GM18526 (cell line): ENCODE measurements around the gene MYH11.

Experiments used
- POLR2A ChIP-seq: IDR thresholded peaks from 3 replicates; pipeline ENCODE4 v1.6.1; 2011; ENCODE audit not compliant: insufficient read length; ENCODE audit errors: extremely low read depth

Gene MYH11

DNA sequence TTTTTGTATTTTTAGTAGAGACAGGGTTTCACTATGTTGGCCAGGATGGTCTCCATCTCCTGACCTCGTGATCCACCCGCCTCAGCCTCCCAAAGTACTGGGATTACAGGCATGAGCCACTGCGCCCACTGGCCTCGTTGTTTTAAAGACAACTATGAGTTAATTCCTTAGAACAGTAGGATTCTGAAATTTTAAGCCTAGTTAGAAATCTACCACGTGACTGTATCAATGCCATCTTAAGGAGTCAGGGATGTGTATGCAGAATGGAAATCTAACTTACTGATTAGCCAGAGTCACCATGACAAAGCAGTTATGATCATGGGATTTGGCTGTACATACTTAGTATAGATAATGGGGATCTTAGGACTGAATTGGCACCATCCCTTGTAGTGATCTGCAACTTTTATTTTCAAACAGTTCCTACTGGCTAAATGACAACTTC is 28.8 kb upstream of the MYH11 start:
- no peak for TF ChIP-seq POLR2A

DNA sequence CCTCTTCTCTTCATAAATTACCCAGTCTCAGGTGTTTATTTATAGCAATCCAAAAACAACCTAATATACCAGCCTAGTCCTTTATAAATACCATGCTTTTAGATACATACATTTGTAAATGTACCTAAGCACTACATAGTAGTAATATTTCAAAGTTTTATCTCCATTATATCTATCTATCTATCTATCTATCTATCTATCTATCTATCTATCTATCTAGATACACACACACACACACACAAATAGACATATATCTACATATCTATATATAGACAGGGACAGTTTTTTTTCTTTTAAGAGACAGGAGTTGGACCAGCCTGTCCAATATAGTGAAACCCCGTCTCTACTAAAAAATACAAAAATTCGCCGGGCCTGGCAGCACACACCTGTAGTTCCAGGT is 25.7 kb upstream of the MYH11 start:
- no peak for TF ChIP-seq POLR2A

DNA sequence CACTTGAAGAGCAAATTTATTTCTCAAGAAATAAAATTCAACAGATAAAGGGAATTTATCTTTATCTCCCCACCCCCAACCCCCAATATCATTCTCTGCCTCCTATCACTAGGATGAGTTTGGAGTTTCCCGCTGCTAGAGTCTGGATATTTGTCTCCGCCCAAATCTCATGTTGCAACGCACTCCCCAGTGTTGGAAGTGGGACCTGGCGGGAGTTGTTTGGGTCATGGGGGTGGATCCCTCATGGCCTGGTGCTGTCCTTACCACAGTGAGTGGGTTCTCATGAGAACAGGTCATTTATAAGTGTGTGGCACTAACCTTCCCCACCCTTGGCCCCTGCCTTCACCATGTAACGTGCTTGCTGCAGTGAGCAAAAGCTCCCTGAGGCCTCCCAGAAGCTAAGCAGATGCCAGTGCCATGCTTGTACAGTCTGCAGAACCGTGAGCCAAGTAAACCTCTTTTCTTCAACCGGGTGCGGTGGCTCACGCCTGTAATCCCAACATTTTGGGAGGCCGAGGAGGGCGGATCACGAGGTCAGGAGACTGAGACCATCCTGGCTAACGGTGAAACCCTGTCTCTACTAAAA is 25.1 kb upstream of the MYH11 start:
- TF ChIP-seq POLR2A: no peak

DNA sequence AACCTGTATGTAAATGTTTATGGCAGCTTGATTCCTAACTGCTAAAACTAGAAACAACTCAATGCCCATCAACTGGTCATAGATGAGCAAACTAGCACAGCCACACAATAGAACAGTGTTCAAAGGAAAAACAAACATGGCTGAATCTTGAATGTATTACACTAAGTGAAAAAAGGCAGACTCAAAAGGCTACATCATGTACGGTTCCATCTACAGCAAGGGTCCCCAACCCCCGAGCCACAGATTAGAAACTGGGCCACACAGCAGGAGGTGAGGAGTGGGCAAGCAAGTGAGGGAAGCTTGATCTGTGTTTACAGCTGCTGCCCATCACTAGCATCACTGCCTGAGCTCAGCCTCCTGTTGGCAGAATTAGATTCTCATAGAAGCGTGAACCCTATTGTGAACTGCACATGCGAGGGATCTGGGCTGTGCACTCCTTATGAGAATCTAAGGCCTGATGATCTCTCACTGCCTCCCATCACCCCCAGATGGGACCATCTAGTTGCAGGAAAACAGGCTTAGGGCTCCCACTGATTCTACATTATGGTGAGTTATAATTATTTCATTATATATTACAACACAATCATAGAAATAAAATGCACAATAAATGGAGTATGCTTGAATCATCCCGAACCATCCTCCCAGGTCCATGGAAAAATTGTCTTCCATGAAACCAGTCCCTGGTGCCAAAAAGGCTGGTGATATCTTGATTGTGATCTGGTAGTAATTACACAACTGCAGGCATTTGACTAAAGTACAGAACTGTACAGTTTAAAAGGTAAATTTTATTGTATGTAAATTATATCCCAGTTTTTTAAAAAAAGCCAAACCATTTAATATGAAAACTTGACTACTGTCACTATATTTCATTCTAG is 23.8 kb upstream of the MYH11 start:
- TF ChIP-seq POLR2A: no peak

DNA sequence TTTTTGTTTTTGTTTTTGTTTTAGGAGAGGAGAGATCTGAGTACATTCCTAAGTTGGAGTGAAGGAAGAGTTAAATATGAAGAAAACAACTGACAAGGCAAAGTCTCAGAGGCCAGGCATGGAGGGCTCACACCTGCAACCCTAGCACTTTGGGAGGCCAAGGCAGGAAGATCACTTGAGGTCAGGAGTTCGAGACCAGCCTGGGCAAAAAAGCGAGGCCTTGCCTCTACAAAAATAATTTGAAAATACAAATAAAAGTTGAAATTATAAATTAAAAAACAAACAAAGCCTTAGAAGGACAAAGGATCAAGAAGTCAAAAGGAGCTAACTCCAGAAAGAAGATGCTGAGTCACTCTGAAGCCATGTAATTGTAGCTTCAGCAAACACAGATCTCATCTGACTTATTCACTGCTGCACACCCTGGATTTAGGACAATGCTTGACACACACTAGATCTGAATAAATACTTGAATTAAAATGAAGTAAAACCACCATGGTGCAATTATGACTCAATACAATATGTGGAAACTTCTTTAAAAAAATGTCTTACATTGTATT is 22.5 kb upstream of the MYH11 start:
- TF ChIP-seq POLR2A: no peak

DNA sequence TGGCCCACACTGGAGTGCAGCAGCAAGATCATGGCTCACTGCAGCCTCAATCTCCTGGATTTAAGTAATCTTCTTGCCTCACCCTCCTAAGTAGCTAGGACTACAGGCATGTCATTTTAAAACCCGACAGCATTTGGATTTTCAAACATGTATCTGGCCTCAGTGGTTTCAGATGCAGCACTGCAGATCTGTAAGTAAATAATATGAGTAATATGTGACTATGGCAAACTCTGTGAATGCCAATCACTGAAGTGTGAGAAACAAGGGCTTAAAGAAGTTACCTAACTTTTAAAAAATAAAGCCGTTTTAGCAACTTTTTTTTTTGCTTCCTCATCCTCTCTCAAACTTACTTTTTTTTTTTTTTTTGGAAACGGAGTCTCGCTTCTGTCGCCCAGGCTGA is 19.7 kb upstream of the MYH11 start:
- TF ChIP-seq POLR2A: no peak

DNA sequence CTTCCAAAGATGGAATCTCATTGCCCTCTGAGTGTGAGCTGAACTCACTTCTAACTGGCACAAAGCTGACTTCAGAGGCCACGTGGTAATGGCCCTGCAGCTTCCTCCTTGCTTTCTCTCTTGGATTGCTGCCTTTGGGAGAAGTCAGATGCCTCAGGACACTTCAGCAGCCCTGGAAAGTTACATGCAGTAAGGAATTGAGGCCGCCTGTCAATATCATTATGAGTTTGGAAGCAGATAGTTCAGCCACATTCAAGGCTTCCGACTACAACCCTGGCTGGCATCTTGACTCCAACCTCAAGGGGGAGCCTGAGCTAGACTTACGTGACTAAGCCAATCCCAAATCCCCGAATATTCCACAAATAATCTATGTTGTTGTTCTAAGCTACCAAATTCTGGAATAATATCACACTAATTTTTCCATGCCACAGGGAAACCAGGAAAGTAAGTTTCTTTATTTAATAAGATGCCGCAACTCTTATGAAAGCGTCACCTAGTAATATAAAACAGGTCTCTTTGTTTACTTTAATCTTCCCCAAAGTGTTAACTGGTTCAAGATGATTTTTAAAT is 18.0 kb upstream of the MYH11 start:
- no peak for TF ChIP-seq POLR2A

DNA sequence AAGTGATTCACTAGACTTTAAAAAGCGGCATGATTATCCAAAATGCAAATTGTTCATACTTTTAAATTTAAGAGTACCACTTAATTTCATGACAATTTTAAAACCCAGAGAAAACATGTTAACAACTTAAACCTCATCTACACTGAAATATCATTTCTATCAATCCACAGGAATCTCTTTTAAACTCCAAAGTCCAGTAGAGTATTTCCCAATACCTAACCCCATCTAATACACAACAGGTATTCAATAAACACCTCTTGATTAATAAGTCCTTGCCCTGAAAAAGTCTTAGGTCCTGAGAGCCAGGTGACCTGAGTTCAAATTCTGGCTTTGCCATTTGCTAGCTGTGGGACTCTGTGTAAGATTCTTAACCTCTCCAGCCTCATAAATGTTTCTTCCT is 16.9 kb upstream of the MYH11 start:
- no peak for TF ChIP-seq POLR2A

DNA sequence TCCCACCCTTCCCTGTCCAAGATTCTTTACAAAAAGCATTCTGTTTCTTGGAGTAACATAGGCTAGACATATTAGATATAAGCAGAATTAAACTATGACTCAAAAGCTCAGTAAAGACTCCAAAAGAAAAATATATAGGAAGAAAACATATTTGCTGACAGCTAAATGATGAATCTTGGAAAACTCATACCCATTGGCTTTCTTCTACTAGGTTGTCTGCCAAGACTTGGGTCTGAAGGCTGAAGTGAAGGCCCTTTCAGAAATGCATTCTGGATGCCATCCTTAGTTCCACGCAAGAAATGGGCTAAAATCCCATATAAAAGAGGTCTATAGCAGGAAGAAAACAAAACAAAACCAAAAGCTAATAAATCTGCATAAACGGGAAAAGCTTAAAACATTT is 16.5 kb upstream of the MYH11 start:
- TF ChIP-seq POLR2A: no peak

DNA sequence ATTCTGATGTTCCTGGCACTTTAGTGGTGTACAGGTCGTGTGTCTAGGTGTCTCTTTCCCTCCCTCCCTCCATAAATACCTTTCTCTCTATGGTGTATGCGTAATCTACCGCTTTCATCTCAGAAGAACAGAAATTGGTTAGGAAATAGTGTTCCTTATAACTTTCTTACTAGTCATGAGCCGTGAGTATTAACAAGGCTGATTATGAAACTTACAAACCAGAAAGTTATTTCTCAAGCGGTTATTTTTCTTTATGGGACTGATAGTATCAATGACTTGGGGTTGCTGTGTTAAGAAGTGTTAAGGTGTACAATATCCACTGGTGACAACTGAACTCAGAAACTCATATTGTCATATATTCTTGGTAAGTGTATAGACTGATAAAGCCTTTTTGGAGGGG is 13.2 kb upstream of the MYH11 start:
- TF ChIP-seq POLR2A: no peak

DNA sequence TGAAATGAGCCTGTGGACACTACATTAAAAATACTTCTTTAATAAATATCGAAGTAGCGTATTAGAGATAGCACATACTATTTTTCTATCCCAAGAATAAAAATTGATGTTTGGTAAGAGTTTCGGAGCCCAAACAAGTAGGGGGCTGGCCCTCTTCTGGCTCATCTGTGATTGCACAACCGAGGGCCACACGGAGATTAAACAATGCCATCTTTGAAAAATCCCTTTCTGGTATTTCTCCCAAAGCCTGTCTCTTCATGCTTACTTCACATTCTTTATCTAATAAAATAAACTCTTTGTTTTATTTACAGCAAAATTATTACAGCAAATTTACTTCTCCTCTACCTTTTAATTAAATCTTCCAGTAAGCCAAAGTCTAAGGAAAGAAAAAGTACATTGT is 9.6 kb upstream of the MYH11 start:
- no peak for TF ChIP-seq POLR2A

DNA sequence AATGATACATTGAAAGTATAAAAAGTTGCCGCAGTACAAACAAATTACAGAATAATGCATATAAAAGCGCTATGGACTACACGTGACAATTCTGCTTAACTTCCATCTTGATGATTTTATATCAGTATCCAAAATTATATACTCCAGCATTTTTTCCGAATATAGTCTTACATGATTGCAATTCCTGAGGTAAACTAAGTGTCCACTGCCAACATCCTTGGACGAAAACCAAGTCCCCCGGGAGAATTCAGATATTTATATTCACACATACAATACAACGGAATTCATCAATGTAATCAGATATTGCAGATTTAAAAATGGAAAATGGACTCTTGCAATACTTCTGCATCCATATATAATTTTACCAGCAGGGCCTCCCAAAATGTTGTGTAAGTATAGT is 8.9 kb upstream of the MYH11 start:
- no peak for TF ChIP-seq POLR2A

DNA sequence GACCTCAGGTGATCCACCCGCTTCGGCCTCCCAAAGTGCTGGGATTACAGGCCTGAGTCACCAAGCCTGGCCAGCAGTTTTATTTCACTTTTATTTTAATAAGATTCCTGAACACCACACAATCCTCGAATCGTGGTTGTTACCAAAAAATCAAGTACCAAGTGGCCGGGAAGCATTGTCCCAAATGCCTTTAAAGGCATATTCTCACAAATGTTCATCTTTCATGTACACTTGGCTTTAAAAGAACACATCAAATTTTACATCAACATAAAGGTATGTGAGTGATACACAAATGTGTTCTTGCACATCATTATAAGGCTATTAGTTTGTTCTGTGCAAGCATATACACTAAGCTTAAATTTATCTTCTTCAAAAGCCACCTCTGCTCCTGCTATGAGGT is 8.1 kb upstream of the MYH11 start:
- no peak for TF ChIP-seq POLR2A

DNA sequence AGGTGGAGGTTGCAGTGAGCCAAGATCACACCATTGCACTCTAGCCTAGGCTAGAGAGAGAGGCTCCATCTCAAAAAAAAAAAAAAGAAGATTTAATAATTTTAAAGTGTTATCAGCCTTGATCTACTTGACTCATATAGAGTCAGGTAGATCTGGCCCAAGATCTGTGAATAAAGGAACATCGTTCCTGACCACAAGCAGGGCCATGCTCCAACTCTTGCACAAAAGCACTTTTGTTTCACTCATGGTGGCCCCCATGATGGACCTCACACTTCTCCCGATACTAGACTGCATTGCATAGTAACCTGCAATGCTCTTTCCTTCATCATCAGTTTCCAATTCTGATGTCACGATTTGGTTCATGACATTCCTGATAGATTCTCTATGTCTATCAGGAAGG is 5.2 kb upstream of the MYH11 start:
- TF ChIP-seq POLR2A: no peak

DNA sequence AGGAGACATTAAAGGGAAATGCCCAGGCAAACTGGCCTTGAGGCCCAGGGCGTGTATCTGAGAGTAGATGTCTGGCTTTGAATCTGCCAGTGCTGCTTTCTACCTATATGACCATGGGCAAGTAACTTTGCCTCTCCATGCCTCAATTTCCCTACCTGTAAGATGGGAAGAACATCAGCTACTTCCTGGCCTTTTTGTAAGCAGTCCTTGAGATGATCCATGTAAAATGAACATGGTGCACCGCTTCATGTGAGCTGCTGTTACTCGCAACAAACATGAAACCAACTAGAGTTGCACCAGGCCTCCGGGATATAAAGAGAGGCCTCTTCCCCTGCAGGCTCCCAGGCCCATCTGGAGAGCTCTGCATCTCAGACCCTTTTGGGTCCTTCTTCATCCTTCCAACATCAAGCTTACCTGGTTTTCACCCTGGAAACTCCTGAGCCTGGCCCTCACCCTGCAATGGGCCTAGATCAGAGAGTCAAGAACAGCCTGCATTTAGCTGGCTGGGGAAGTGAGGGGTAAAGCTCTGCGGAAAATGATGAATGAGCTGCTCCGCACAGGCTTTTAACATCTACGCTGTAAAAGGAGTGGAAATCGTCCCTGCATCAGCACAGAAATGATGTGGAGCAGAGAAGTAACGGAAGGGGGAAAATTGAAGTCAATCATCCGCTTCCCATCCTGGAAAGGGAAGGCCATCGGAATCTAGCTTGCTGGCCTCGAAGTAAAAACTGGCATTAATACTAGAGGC is 2.3 kb upstream of the MYH11 start:
- TF ChIP-seq POLR2A: no peak

DNA sequence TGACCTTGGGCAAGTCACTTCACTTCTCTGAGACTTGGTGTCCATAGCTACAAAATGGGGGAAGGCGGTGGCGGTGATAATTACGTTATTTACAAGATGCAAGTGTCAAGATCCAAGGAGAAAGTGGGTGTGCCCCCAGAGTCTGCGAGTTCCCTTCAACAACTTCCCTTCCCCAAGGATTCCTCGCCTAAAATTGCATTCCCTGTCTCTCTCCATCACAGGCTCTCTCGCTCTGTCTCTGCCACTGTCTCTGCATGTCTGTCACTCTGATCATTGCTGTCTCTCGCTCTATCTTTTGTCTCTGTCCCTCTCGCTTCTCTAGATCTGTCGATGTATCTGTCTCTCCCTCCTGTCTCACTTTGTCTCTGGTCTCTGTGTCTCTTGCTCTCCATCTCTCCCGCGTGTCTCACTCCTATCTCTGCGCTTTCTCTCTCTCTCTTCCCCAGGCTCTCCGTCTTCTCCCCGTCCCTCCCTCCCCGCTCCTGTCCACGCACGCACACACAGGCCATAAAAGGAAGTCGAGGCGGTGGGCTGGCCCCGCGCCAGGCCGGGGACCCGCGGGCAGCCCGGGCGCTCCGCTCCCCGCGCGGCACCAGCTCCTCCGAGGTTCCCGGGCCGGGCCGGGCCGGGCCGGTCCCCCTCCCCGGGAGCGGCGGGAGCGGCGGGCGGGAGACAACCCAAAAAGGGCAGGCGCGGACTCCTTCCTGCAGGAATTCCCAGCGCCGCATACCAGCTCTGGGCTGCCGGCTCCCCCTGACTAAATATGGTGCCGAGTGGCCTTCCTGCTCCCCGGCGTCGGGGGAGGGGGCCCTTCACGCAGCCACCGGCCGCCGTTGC is 1.1 kb upstream of the MYH11 start:
- no peak for TF ChIP-seq POLR2A
